Hematopoietic multipotent progenitor cell treated with erythropoietin and hydrocortisone succinate and interleukin-3 and kit ligand, for 4 days (in vitro differentiated cells): ENCODE measurements around the gene MAN1A2.
"Not testable (repeated sequence)": the region's sequence is repeated elsewhere in the genome, so short reads cannot be mapped to it uniquely, and the experiment has no call there.

ENCODE experiments used
- DNase-seq: peaks from one replicate; pipeline ENCODE4 v3.0.0-alpha.2; 2015

The MAN1A2 gene

DNA sequence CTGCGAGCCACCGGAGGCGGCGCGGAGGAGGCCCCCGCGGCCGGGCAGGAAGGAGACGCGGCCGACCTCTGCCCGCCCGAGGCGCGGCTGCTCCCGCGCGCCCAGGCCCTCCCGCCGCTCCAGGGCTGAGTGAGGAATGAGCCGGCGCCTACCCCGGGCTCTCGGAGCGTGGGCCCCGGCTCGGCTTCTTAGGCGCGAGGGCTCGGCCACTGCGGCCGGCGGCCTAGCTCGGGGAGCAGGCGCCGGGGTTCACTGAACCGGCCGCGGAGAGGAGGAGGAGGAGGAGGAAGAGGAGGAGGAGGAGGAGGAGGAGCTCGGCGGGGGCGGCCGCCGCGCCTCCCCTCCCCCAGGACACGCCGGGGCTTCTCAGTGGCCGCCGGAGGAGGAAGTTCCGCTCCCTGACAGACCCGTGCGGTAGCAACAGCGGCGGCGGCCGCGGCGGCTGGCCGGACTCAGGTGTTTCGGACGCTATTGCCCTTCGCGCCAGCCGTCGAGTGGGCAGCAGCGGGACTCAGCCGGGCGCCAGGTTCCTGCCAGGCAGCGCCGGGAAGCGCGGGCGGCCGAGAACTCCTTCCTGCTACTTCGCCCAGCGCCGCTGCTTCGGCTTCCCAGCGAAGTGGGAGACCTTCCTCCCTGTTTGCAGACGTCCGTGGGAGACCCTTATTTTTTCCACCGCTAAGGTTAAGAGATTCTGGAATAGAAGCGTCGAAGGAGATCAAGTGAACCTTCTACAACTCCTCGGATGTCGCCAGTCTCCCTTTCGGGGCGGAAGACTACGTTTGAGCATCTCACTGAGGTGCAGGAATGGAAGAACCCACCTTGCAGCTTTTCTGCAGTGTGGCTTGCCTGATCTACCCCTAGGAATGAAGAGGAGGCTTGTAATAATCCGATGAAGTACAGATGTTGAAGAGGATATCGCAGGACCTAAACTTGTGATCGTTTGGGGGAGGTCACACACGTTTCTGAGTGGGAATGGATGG, at the start of gene MAN1A2:
TSS of gene MAN1A2 (plus strand) at position 404 of the 980 bp plus-strand sequence. CDS start 735 bp downstream, outside the sequence.
- DNase-seq: peak; percentile 92

- no peak for DNase-seq
Observed at GRCh38 chr1:117318011-117318410, 49.2 kb upstream of the MAN1A2 start.

- DNase-seq: no peak
Observed at GRCh38 chr1:117318426-117318825, 48.8 kb upstream of the MAN1A2 start.

DNA sequence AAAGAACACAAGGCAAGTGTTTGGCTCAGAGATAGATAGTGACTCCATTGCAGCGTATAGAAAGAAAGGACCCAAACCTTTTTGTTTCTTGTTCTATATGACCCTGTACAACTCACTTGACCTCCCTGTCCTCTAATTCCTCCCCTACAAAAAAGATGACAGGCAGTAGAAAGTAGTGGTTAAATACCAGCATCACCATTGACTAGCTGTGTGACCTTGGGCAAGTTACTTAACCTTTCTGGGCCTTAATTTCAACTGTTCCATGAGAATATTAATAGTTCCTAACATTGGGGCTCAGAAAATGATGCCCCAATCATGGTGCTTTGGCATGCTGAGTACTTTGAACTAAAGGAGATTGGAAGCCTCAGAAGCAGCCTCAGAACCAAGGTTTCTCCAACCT, 46.7 kb upstream of the MAN1A2 start:
- no peak for DNase-seq

DNA sequence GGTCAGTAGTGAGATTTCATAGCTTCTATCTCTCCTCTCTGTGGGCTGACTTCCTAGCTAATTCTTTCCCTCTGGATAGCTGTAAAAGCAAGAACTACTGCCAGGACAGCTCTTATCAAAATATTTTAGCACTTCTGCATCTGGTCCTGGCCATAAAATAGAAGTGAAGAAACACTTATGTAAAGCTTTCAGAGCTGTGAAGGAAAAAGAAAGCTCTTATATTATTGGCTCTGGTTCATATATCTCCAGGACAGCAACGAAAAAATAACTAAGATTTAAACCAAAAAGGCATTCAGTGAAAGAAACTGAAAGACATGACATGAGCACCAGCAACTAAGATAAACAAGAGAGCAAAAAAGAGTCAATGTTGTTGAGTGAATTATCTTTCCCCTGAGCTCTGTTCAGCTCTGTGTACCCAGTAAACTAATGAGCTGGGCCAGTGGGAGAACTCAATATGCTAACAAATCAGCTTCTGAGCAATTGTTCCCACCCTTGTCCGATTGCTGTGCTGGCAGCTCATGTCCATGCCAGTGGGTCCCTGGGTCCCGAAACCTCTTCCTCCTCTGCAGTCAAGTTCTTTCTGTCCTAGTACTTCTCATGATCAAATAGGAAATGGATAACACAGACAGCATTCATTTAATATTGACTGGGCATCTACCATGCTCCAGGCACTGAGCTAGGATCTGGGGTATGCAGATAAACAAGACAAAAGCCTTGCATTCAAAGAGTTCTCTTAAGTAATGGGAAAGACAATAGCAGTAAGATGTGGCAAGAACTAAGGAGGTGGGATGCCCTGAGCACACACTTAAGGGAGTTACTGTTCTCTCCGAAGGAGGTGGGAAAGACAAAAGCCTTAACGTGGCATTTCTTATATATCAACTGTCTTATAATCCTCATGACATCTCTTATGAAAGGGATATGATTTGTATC, 45.3 kb upstream of the MAN1A2 start:
- DNase-seq: no peak

DNA sequence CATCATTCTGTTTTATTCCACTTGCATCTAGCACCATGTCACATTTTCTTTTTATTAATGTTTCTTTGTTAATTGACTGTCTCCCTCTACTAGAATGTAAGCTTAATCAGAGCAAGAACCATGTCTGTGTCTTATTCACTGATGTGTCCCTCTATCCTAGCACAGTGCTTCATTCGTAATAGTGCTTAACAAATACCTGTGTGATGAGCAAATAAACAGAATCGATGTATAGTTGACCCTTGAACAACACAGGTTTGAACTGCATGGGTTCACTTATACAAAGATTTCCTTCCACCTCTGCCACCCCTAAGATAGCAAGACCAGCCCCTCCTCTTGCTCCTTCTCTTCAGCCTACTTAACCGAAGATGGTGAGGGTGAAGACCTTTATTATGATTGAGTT, 42.9 kb upstream of the MAN1A2 start:
- DNase-seq: no peak

- not testable (repeated sequence) for DNase-seq
Observed at GRCh38 chr1:117326035-117326434, 41.2 kb upstream of the MAN1A2 start.

GRCh38 chr1:117327011-117327410, 40.2 kb upstream of the MAN1A2 start:
- DNase-seq: no peak

- DNase-seq: no peak
Observed at GRCh38 chr1:117335376-117336086, 31.7 kb upstream of the MAN1A2 start.

DNA sequence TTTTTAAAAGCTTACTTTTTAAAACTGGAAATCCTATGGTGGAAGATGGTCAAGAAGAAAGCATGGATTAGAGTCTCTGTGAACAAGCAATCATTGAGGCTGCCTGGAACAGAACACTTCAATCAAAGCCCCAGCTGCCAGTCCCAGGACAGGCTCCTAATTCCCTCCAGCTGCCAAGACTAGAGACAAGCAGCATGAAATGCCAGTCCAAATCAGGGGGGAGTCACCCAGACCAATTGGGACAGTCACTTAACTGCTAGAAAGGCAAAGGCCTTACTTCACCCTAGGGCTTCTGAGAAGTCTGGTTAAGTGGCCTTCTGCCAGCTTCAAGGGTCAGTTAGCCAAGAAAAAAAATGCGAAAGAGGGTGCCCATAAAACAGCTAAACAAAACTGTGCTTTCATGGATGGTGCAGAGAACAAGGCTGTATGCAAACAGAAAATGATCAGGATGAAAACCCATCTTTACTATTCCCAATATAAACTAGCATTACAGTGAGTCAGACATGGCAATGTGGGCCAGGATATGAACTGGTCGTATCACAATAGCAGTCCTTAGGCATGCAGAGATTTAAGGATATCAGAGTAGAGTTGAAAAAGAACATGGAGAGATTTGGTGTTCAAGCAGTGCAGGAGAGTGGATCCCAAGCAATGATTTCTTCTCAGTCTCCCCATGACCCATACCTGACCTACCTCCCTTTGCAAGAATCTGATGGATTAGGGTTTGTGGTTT, 31.0 kb upstream of the MAN1A2 start:
- DNase-seq: no peak

GRCh38 chr1:117339866-117340700, 27.2 kb upstream of the MAN1A2 start:
- peak; percentile 67 for DNase-seq

- no peak for DNase-seq
Observed at GRCh38 chr1:117341123-117341522, 26.1 kb upstream of the MAN1A2 start.

DNA sequence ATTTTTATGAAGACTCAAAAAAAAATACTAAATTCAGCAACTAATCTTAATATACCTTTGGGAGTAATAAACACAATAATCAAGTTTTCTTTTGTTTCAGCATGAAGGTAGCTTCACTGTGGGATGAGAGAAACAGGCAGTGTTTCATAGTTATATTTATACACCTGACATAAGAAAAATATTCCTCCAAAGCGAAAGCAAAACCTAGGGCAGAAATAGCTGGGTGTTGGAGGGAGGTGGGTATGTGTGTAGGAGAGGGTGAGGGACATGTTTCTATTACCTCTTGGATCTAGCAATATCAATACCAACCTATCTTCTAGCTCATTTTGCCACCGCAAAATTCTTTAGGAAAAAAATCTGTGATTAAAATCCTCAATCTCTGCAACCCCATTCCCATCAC, 24.9 kb upstream of the MAN1A2 start:
- no peak for DNase-seq

GRCh38 chr1:117346206-117346928, 20.9 kb upstream of the MAN1A2 start:
- no peak for DNase-seq

DNA sequence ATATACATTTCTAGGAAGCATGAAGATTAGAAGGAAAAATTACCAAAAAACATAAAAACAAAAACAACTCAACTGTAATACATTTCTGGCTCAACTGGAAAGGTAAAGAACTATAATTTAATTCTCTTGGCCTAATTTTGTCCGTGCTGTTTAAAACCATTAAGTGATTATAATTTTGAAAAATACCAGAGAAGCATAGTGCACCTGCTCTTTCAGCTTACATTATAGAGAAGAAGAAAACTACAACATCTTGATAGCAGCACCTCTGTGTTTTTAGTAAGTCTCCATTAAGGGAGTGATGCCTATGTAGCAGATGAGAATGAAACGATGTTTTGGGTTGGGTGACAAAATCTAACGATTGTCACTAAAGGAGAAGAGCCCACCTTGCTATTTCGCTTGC, 19.3 kb upstream of the MAN1A2 start:
- no peak for DNase-seq

DNA sequence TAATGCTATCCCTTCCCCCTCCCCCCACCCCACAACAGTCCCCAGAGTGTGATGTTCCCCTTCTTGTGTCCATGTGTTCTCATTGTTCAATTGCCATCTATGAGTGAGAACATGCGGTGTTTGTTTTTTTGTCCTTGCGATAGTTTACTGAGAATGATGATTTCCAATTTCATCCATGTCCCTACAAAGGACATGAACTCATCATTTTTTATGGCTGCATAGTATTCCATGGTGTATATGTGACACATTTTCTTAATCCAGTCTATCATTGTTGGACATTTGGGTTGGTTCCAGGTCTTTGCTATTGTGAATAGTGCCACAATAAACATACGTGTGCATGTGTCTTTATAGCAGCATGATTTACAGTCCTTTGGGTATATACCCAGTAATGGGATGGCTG, 14.6 kb upstream of the MAN1A2 start:
- DNase-seq: not testable (repeated sequence)

DNA sequence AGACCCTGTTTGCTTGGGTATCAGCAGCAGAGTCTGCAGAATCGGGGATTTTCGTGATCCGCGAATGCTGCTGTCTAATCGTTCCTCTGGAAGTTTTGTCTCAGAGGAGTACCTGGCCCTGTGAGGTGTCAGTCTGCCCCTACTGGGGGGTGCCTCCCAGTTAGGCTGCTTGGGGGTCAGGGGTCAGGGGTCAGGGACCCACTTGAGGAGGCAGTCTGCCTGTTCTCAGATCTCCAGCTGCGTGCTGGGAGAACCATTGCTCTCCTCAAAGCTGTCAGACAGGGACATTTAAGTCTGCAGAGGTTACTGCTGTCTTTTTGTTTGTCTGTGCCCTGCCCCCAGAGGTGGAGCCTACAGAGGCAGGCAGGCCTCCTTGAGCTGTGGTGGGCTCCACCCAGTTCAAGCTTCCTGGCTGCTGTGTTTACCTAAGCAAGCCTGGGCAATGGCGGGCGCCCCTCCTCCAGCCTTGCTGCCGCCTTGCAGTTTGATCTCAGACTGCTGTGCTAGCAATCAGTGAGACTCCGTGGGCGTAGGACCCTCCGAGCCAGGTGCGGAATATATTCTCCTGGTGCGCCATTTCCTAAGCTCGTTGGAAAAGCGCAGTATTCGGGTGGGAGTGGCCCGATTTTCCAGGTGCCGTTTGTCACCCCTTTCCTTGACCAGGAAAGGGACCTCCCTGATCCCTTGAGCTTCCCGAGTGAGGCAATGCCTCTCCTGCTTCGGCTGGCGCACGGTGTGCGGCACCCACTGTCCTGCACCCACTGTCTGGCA, 9.2 kb upstream of the MAN1A2 start:
- DNase-seq: not testable (repeated sequence)

DNA sequence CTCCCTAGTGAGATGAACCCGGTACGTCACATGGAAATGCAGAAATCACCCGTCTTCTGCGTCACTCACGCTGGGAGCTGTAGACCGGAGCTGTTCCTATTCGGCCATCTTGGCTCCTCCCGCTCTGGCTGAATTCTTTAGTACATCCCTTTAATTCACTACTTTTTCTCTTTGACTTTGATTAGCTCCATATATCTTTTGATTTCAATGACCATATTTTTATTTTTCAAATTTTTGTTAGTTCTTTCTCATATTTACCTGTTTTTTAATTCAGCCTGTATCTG, 8.7 kb upstream of the MAN1A2 start:
- DNase-seq: not testable (repeated sequence)

DNA sequence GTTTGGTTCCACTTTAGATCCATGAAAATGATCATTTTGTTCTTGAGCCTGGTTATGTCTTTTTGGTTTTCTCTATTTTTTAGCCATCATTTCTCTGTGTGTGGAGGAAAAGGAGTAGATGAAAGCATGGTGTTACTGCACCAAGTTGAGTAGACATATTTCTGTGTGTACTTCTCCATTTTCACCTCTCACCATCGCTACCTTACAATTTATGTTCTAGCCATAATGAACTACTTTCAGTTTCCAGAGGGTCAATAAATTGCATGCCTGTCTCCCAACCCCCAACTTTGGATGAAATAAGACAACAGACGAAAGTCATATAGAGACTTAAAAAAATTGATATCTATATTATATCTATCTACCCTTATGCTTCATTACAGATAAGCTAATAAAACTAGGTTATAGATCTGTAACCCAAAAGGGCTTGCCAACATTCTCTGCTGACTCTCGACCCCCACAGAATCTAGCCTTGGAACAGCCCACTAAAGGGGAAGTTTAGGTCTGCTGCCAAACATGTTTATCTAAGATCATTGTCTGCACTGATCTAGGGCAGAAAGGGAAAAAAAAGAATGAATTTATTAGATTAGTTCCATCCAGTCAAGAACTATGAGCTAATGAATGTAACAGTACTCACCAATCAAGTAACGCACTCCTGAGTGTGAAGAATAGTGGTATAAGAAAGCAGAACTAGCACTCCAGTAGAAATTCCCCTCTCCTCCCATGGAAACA, 7.5 kb upstream of the MAN1A2 start:
- peak; percentile 74 for DNase-seq
